MM.1S (cell line): ENCODE measurements around the gene TTC13.

ENCODE experiments used
- DNase-seq: peaks from one replicate; pipeline ENCODE4 v3.0.0-alpha.2; 2015
- H2AFZ ChIP-seq: fragments of 300-600 bp; sonication (generic); 2 replicates; pipeline ENCODE4 v1.6.0; 2016; ENCODE audit warnings: antibody characterized with exemption, low read length
- H3F3A ChIP-seq: fragments of 300-600 bp; sonication (generic); 2 replicates; pipeline ENCODE4 v1.6.1; 2016; ENCODE audit warnings: mild to moderate bottlenecking, antibody characterized with exemption, low read length, moderate library complexity, mixed read lengths; ENCODE audit not compliant: insufficient read depth
- H3K27ac ChIP-seq: fragments of 300-600 bp; sonication (generic); 2 replicates; pipeline ENCODE4 v1.5.1; 2016; ENCODE audit warnings: mild to moderate bottlenecking, low read length
- H3K27me3 ChIP-seq: fragments of 300-600 bp; sonication (generic); replicated peaks from 2 replicates; pipeline ENCODE4 v1.6.0; 2016; ENCODE audit warnings: low read length; ENCODE audit not compliant: insufficient read depth
- H3K36me3 ChIP-seq: fragments of 300-600 bp; sonication (generic); replicated peaks from 2 replicates; pipeline ENCODE4 v1.6.1; 2016; ENCODE audit warnings: mild to moderate bottlenecking, low read length, mixed read lengths; ENCODE audit not compliant: insufficient read depth
- H3K4me1 ChIP-seq: fragments of 300-600 bp; sonication (generic); 2 replicates; pipeline ENCODE4 v1.6.1; 2016; ENCODE audit warnings: low read length, mixed read lengths
- H3K4me2 ChIP-seq: fragments of 300-600 bp; sonication (generic); 2 replicates; pipeline ENCODE4 v1.6.0; 2016; ENCODE audit warnings: low read depth, low read length
- H3K4me3 ChIP-seq: fragments of 300-600 bp; sonication (generic); 2 replicates; pipeline ENCODE4 v1.5.1; 2016; ENCODE audit warnings: low read length, mixed read lengths
- H3K79me2 ChIP-seq: fragments of 300-600 bp; sonication (generic); 2 replicates; pipeline ENCODE4 v1.6.1; 2016; ENCODE audit warnings: mixed run types, low read length, mixed read lengths
- H3K9ac ChIP-seq: fragments of 300-600 bp; sonication (generic); 2 replicates; pipeline ENCODE4 v1.6.1; 2016; ENCODE audit warnings: low read length, mixed read lengths
- H3K9me2 ChIP-seq: fragments of 300-600 bp; sonication (generic); replicated peaks from 2 replicates; pipeline ENCODE4 v1.6.1; 2016; ENCODE audit warnings: mild to moderate bottlenecking, low read length, mixed read lengths; ENCODE audit not compliant: insufficient read depth
- H3K9me3 ChIP-seq: fragments of 300-600 bp; sonication (generic); replicated peaks from 2 replicates; pipeline ENCODE4 v1.6.1; 2016; ENCODE audit warnings: mild to moderate bottlenecking, low read length, mixed read lengths; ENCODE audit not compliant: insufficient read depth
- H4K20me1 ChIP-seq: fragments of 300-600 bp; sonication (generic); 2 replicates; pipeline ENCODE4 v1.6.1; 2016; ENCODE audit warnings: mild to moderate bottlenecking, low read length, moderate library complexity, mixed read lengths; ENCODE audit not compliant: insufficient read depth
- CTCF ChIP-seq: fragments of 300-600 bp; sonication (generic); IDR thresholded peaks from 2 replicates; pipeline ENCODE4 v1.5.1; 2016; ENCODE audit warnings: antibody characterized with exemption, low read length, mixed read lengths
- EZH2 ChIP-seq: fragments of 300-600 bp; sonication (generic); optimal IDR thresholded peaks from 2 replicates; pipeline ENCODE3; 2017; ENCODE audit warnings: low read depth, mild to moderate bottlenecking, antibody characterized with exemption, low read length, mixed read lengths
- EZH2phosphoT487 ChIP-seq: fragments of 300-600 bp; sonication (generic); IDR thresholded peaks from 2 replicates; pipeline ENCODE4 v1.6.1; 2018; ENCODE audit warnings: antibody characterized with exemption, low read length

Gene TTC13

GRCh38 chr1:230870916-230871315, 107.7 kb downstream of the TTC13 start:
- Histone ChIP-seq H3F3A (no peaks in the 10 kb centered on the region), H4K20me1 (no peaks in the 10 kb centered on the region), H3K36me3 (no peaks in the 10 kb centered on the region), H3K27ac (no peak overlapping the region), H3K4me1 (no peaks in the 10 kb centered on the region), H3K79me2 (no peaks in the 10 kb centered on the region), H3K4me3 (no peak overlapping the region), H3K4me2 (no peak overlapping the region), H3K27me3 (0 out of 2 replicates have a peak, but pooled peaks cover 8% of the 10 kb centered on the region), H3K9me3 (no peaks in the 10 kb centered on the region), H2AFZ (no peak overlapping the region), H3K9ac (no peak overlapping the region), H3K9me2 (no peaks in the 10 kb centered on the region)
- no peak for DNase-seq
- no peak for TF ChIP-seq EZH2phosphoT487
- no peak for TF ChIP-seq EZH2
- TF ChIP-seq CTCF: no peak

DNA sequence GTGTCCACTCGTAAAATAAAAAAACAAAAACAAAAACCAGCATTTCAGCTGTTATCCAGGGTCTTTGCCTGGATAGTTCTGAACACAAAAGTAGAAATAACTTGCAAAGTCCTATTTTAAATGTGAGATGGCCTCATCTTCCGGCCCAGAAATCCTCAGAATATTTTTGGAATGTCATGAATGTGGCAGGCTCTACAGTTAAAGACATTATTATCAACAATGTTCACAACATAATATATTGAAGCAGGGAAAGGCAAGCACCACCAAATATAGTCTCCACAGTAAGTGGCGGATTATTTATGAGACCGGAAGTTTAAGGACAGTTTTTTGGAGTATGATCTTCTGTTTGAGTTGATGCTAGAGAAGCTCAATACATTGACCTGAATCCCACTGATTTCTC, 109.2 kb downstream of the TTC13 start:
- Histone ChIP-seq H3K9ac (no peak overlapping the region), H3K27me3 (0 out of 2 replicates have a peak, but pooled peaks cover 8% of the 10 kb centered on the region), H3K27ac (no peak overlapping the region)

GRCh38 chr1:230868736-230869385, 109.8 kb downstream of the TTC13 start:
- no peak overlapping the region for H3K27ac ChIP-seq
- peak overlapping the region; percentile 100 for H3K4me2 ChIP-seq
- H3K4me3 ChIP-seq: peak overlapping the region; percentile 70
- H3K79me2 ChIP-seq: no peaks in the 10 kb centered on the region
- no peaks in the 10 kb centered on the region for H4K20me1 ChIP-seq
- H3K9me3 ChIP-seq: no peaks in the 10 kb centered on the region
- peak overlapping the region; percentile 99 for H2AFZ ChIP-seq
- no peaks in the 10 kb centered on the region for H3F3A ChIP-seq
- no peaks in the 10 kb centered on the region for H3K36me3 ChIP-seq
- H3K4me1 ChIP-seq: no peaks in the 10 kb centered on the region
- H3K9ac ChIP-seq: peak overlapping the region; percentile 60; the same call in 1 of the 2 replicates
- no peaks in the 10 kb centered on the region for H3K9me2 ChIP-seq
- H3K27me3 ChIP-seq: 0 out of 2 replicates have a peak, but pooled peaks cover 8% of the 10 kb centered on the region
- TF ChIP-seq EZH2phosphoT487 (no peak), EZH2 (no peak), CTCF (no peak)
- peak; percentile 61 for DNase-seq

More for the DNA sequence above, 109.2 kb downstream of the TTC13 start:
- Histone ChIP-seq H3K4me3 (no peak overlapping the region), H3K9me3 (no peaks in the 10 kb centered on the region), H2AFZ (peak overlapping the region; percentile 99; the same call in 1 of the 2 replicates), H3K4me2 (no peak overlapping the region), H3K4me1 (no peaks in the 10 kb centered on the region), H3K9me2 (no peaks in the 10 kb centered on the region), H3K79me2 (no peaks in the 10 kb centered on the region), H3K36me3 (no peaks in the 10 kb centered on the region), H4K20me1 (no peaks in the 10 kb centered on the region), H3F3A (no peaks in the 10 kb centered on the region)
- no peak for TF ChIP-seq CTCF
- no peak for TF ChIP-seq EZH2
- TF ChIP-seq EZH2phosphoT487: no peak
- no peak for DNase-seq
